Colonic mucosa (tissue), 4 donors: ENCODE results near the gene RBM20. TPM values are rescaled to one million over a fixed set of nuclear protein-coding genes. Genes with fewer than 3 reads are reported as not detected.

Experiments used
- DNase-seq: peaks from one replicate; pipeline ENCODE4 v3.0.0-alpha.2; 2020
- H3K27ac ChIP-seq: fragments of 200-600 bp; one replicate; pipeline ENCODE4 v1.8.0; 2021
- H3K27me3 ChIP-seq: fragments of 200-600 bp; one replicate; pipeline ENCODE4 v1.8.0; 2021
- H3K36me3 ChIP-seq: fragments of 200-600 bp; one replicate; pipeline ENCODE4 v1.8.0; 2021
- H3K4me1 ChIP-seq: fragments of 200-600 bp; one replicate; pipeline ENCODE4 v1.8.0; 2021; ENCODE audit warnings: mild to moderate bottlenecking
- H3K4me3 ChIP-seq: fragments of 200-600 bp; one replicate; pipeline ENCODE4 v1.8.0; 2021
- H3K9ac ChIP-seq, 2 donors: one replicate each; pipeline ENCODE4 v1.7.0; 2013; ENCODE audit warnings: control low read depth in 2 of 2, low read depth in 2 of 2, low read length in 2 of 2
- H3K9me3 ChIP-seq: fragments of 200-600 bp; one replicate; pipeline ENCODE4 v1.8.0; 2021
- CTCF ChIP-seq: fragments of 200-600 bp; IDR thresholded peaks from one replicate; pipeline ENCODE4 v1.8.0; 2022; ENCODE audit warnings: antibody characterized with exemption, mild to moderate bottlenecking
- intact Hi-C: fragments of 100-400 bp; cut with DNase I; formaldehyde crosslinking; loops from one replicate; pipeline ENCODE4 v1.14.1; 2022
- total RNA-seq, 2 donors: library from RNA; stranded (reverse); fragmentation: NEBNext Ultra II Directional in 1 of 2; extraction: Animal tissue kit (Norgen Biotek cat#: 25700) in 1 of 2; gene quantifications; one replicate each; pipeline ENCODE4 v1.2.1, GENCODE V29; 2021
- donor health status: healthy.
- donor health status: DM: no; HTN: no; CAD: no.
- donor health status: DM: no; HTN: no; CAD: no.

The RBM20 gene
- total RNA-seq, 2 donors from 2014 or later, result 0.49 to 0.80 TPM

GRCh38 chr10:110774069-110775019 is 130.2 kb downstream of the RBM20 start:
- Histone ChIP-seq H3K4me3 (no peak overlapping the region), H3K27me3 (no peaks in the 10 kb centered on the region), H3K9ac (peak overlapping the region in 1 of 2 donors; percentile 35), H3K36me3 (no peaks in the 10 kb centered on the region), H3K27ac (peak overlapping the region; percentile 82), H3K4me1 (no peaks in the 10 kb centered on the region), H3K9me3 (no peaks in the 10 kb centered on the region)
- DNase-seq, result no peak
- intact Hi-C loops, result no loop called here
- no peak for TF ChIP-seq CTCF

GRCh38 chr10:110775020-110775375 is 130.9 kb downstream of the RBM20 start:
- DNase-seq, result no peak
- Histone ChIP-seq H3K9me3 (no peaks in the 10 kb centered on the region), H3K4me3 (no peak overlapping the region), H3K36me3 (no peaks in the 10 kb centered on the region), H3K4me1 (no peaks in the 10 kb centered on the region), H3K9ac (no peak overlapping the region), H3K27me3 (no peaks in the 10 kb centered on the region), H3K27ac (peak overlapping the region; percentile 82)
- intact Hi-C loops, result no loop called here
- no peak for TF ChIP-seq CTCF

GRCh38 chr10:110775406-110775805 is 131.3 kb downstream of the RBM20 start:
- Histone ChIP-seq H3K4me3 (no peak overlapping the region), H3K9ac (no peak overlapping the region), H3K27me3 (no peaks in the 10 kb centered on the region), H3K9me3 (no peaks in the 10 kb centered on the region), H3K4me1 (no peaks in the 10 kb centered on the region), H3K36me3 (no peaks in the 10 kb centered on the region), H3K27ac (peak overlapping the region; percentile 82)
- no peak for TF ChIP-seq CTCF
- no peak for DNase-seq
- intact Hi-C loops, result no loop called here

GRCh38 chr10:110777017-110777416 is 132.9 kb downstream of the RBM20 start:
- no peaks in the 10 kb centered on the region for H3K4me1 ChIP-seq
- no peaks in the 10 kb centered on the region for H3K9me3 ChIP-seq
- TF ChIP-seq CTCF, result no peak
- DNase-seq, result no peak
- H3K4me3 ChIP-seq, result no peak overlapping the region
- intact Hi-C loops, result no loop called here
- no peak overlapping the region for H3K9ac ChIP-seq
- no peak overlapping the region for H3K27ac ChIP-seq
- H3K36me3 ChIP-seq, result no peaks in the 10 kb centered on the region
- no peaks in the 10 kb centered on the region for H3K27me3 ChIP-seq

GRCh38 chr10:110777661-110778060 is 133.5 kb downstream of the RBM20 start:
- intact Hi-C loops, result no loop called here
- no peak for TF ChIP-seq CTCF
- H3K4me3 ChIP-seq, result no peak overlapping the region

More at GRCh38 chr10:110777661-110778060, 133.5 kb downstream of the RBM20 start:
- no peak overlapping the region for H3K27ac ChIP-seq
- no peak for DNase-seq
- H3K9me3 ChIP-seq, result no peaks in the 10 kb centered on the region
- no peaks in the 10 kb centered on the region for H3K36me3 ChIP-seq
- no peaks in the 10 kb centered on the region for H3K4me1 ChIP-seq
- no peak overlapping the region for H3K9ac ChIP-seq
- no peaks in the 10 kb centered on the region for H3K27me3 ChIP-seq
